Stimulated activated CD4-positive, alpha-beta T cell treated with anti-CD3 and anti-CD28 coated beads, Interleukin-12 subunit alpha, Interleukin-12 subunit beta, amount 100 ng/mL, for 24 hours (primary cell): ENCODE measurements around the gene ZNF486.
"Not testable (repeated sequence)": the region's sequence is repeated elsewhere in the genome, so short reads cannot be mapped to it uniquely, and the experiment has no call there.

Experiments
- DNase-seq, 2 experiments: peaks; one replicate each; pipeline ENCODE4 v3.0.0-alpha.2; 2020; ENCODE audit warnings: low read depth in 2 of 2

Gene ZNF486

DNA sequence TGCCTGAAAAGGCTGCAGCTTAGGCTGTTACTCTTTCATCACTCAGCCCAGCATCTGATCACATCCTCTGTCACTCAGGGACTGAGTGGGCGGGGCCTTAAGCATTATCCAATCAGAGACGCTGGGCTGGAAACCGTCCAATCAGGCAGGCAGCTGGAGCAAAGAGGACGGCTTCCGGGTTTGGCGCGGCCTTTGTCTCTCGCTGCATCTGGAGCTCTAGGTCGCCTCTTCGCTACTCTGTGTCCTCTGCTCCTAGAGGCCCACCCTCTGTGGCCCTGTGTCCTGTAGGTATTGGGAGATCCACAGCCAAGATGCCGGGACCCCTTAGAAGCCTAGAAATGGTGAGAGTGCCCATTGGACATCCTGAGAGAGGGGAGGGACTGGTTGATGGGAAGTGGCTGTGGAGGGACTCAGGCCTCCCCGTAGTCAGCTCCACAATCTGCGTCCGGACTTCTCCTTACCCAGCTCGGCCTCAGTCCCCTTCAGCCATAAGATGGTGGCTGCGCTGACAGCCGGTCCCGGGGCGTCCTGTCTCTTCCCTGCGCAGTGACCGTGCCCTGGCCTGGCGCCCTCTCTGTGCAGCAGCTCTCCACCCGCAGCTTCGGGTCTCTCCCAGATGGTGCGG is at the start of gene ZNF486:
Gene ZNF486 (plus strand): TSS at position 195 of the 625 bp plus-strand sequence. CDS start 117 bp downstream, at position 312.
- DNase-seq: peak; percentile 80 to 85

DNA sequence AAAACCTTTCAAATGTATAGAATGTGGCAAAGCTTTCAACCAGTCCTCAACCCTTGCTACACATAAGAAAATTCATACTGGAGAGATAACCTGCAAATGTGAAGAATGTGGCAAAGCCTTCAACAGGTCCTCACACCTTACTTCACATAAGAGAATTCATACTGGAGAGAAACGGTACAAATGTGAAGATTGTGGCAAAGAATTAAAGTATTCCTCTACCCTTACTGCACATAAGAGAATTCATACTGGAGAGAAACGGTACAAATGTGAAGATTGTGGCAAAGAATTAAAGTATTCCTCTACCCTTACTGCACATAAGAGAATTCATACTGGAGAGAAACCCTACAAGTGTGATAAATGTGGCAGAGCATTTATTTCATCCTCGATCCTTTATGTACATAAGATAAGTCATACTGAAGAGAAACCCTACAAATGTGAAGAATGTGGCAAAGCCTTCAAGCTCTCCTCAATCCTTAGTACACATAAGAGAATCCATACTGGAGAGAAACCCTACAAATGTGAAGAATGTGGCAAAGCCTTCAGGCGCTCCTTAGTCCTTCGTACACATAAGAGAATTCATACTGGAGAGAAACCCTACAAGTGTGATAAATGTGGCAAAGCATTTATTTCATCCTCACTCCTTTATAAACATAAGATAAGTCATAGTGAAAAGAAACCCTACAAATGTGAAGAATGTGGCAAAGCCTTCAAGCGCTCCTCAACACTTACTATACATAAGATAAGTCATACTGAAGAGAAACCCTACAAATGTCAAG is 48.8 kb upstream of the ZNF486 start:
- DNase-seq: not testable (repeated sequence)

DNA sequence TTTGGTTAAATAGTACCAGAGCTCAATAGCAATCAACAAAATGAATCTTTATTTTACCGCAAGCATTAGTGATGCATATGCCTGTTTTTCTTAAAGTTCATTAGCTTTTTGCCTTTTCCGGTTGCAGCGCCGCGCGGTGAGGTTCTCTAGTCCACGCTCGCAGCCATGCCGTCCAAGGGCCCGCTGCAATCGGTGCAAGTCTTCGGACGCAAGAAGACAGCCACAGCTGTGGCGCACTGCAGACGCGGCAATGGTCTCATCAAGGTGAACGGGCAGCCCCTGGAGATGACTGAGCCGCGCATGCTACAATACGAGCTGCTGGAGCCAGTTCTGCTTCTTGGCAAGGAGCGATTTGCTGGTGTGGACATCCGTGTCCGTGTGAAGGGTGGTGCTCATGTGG is 42.1 kb upstream of the ZNF486 start:
- no peak for DNase-seq

DNA sequence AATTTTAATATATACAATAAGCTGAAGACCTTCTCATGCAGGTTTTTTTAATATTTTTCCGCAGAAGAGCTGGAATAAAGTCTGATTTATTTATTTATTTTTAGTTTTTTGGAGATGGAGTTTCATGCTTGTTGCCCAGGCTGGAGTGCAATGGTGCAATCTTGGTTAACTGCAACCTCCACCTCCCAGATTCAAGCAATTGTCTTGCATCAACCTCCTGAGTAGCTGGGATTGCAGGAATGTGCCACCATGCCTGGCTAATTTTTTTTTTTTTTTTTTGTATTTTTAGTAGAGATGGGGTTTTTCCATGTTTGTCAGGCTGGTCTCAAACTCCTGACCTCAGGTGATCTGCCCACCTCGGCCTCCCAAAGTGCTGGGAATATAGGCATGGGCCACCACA is 34.1 kb upstream of the ZNF486 start:
- not testable (repeated sequence) for DNase-seq

DNA sequence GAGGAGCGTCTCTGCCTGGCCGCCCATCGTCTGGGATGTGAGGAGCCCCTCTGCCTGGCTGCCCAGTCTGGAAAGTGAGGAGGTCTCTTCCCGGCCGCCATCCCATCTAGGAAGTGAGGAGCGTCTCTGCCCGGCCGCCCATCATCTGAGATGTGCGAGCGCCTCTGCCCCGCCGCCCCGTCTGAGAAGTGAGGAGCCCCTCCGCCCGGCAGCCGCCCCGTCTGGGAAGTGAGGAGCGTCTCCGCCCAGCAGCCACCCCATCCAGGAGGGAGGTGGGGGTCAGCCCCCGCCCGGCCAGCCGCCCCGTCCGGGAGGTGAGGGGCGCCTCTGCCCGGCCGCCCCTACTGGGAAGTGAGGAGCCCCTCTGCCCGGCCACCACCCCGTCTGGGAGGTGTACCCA is 29.3 kb upstream of the ZNF486 start:
- DNase-seq: not testable (repeated sequence)

DNA sequence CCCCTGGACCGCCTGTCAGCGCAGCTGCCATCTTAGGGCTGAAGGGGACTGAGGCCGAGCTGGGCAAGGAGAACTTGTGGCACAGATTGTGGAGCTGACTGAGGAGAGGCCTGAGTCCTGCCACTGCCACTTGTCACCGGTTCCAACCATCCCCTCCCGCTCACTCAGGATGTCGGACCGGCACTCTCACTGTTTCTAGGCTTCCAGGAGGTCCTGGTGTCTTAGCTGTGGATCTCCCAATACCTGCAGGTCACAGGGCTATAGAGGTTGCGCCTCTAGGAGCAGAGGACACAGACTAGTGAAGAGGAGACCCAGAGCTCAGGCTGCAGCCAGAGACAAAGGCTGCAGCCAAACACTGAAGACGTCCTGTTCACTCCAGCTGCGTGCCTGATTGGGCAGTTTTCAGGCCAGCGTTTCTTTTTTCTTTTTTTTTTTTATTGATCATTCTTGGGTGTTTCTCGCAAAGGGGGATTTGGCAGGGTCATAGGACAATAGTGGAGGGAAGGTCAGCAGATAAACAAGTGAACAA is 15.3 kb upstream of the ZNF486 start:
- no peak for DNase-seq

DNA sequence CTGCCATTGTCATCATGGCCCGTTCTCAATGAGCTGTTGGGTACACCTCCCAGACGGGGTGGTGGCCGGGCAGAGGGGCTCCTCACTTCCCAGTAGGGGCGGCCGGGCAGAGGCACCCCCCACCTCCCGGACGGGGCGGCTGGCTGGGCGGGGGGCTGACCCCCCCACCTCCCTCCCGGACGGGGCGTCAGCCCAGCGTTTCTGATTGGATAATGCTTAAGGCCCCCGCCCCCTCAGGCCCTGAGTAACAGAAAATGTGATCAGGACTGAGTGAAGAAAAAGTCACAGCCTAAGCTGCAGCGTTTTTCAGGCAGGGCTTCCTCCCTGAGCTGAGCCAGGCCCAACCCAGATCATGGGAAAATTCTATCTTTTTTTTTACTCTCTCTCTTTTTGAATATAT is 14.5 kb upstream of the ZNF486 start:
- not testable (repeated sequence) for DNase-seq

DNA sequence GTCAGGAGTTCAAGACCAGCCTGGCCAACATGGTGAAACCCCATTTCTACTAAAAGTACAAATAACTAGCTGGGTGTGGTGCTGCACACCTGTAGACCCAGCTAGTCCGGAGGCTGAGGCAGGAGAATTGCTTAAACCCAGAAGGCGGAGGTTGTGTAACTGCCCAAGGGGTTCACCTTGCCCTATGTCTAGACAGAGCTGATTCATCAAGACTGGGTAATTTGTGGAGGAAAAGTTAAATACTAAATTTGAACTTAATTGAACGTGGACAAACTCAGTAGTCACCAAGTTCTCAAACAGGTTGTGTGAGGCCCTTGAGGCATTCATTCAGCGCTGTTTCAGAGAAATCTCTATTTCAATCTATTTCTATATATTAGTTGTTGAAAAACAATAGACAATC is 13.7 kb upstream of the ZNF486 start:
- no peak for DNase-seq

DNA sequence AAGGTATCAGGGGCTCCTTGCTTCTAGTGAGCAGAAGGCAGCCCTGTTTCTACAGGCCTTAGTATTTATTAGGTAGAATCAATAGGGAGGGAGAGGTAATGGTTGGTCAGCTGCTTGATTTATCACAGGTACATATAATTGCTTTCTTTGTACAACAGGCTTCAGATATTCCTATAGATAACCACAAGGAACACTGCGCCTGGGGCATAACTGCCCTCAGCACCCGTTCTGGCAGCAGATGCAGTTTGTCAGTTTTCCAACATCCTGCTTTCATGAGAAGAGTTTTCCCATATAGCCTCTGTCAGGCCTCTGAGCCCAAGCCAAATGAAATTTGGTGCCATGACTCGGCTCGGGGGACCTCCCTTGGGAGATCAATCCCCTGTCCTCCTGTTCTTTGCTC is 12.4 kb upstream of the ZNF486 start:
- no peak for DNase-seq

DNA sequence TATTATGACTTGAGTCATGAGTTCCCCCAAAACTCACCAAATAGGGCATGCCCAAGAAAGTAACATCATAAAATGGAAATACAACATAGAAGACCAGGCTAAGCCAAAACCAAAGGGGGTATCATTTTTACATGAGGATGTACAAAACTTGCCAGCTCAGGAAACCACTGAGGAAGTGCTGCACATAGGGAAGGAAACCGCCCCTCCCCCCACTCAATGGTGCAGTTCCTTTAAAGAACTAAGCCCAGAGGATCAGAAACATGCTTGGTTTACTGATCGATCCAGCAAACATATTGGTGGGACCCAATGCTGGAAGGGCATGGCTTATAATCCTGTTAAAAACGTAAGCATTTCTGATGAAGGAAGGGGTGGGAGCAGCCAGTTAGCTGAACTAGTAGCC is 4.2 kb upstream of the ZNF486 start:
- DNase-seq: no peak

DNA sequence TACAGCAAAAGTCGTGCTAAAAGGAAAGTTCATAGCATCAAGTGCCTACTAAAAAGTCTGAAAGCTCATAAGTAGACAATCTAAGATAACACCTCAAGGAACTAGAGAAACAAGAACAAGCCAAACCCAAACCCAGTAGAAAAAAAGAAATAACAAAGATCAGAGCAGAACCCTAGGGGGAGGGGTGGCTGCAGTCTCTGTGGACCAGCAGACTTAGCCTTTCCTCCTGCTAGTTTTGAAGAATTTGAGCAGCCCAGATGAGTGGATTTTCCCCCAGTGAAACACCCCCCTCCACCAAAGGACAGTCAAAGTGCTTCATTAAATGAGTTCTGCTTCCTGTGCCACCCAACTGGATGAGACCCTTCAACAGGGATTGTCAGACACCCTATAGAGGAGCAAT is 2.6 kb upstream of the ZNF486 start:
- no peak for DNase-seq

DNA sequence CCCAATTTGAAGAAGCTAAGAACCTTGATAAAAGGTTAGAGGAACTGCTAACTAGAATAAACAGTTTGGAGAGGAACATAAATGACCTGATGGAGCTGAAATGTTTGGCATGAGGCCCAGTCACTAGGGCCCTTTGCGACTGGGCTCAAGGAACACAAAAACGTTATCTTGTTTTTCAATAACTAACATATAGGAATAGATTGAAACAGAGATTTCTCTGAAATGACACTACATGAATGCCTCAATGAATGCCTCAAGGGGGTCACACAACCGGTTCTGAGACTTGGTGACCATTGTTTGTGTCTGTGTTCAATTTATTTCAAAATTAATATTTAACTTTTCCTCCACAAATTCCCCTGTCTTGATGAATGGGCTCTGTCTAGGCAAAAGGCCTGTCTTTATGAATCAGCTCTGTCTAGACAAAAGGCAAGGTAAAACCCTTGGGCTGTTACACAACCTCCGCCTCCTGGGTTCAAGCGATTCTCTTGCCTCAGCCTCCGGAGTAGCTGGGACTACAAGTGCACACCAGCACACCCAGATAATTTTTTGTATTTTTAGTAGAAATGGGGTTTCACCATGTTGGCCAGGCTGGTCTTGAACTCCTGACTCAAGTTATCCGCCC is 932 bp upstream of the ZNF486 start:
- DNase-seq: no peak

DNA sequence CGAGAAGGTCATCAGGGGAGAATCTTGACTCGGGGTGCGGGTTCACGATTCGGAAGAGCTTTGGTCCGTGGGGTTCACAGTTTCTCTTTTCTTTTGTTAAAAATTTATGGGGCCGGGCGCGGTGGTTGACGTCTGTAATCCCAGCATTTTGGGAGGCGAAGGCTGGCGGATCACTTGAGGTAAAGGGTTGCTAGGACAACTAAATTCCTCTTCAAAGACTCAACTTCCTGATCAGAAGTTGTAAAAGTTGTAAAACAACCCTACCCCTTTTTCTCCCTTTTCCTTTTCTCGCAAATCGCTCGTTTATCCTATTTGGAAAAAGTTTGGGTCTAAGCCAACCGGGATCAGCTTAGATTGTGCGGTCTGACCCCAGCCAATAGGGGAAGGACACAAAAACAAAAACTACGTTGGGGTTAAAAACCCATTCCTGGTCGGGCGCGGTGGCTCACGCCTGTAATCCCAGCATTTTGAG is 673 bp downstream of the ZNF486 start:
- DNase-seq: no peak

DNA sequence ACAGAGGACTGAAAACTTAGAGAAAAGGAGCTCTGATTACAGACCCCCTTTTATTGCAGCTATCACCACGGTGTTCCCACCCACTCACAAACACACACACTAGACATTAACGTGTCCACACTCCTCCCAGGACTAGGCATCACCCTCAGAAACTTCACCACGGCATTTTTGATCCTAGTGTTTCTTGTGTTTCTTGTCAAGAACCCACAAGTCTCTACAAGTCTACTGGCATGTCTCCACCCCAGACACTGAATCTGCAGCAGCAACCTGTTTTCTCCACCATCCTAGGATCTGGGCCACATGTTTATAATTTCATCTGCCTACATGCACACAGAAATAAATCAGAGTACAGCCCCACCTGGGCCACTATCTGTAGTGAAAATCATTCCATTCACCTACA is 4.3 kb downstream of the ZNF486 start:
- no peak for DNase-seq

DNA sequence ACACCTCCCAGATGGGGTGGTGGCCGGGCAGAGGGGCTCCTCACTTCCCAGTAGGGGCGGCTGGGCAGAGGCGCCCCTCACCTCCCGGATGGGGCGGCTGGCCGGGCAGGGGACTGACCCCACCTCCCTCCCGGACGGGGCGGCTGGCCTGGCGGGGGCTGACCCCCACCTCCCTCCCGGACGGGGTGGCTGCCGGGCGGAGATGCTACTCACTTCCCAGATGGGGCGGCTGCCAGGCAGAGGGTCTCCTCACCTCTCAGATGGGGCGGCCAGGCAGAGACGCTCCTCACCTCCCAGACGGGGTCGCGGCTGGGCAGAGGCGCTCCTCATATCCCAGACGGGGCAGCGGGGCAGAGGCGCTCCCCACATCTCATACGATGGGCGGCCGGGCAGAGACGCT is 8.8 kb downstream of the ZNF486 start:
- DNase-seq: not testable (repeated sequence)

DNA sequence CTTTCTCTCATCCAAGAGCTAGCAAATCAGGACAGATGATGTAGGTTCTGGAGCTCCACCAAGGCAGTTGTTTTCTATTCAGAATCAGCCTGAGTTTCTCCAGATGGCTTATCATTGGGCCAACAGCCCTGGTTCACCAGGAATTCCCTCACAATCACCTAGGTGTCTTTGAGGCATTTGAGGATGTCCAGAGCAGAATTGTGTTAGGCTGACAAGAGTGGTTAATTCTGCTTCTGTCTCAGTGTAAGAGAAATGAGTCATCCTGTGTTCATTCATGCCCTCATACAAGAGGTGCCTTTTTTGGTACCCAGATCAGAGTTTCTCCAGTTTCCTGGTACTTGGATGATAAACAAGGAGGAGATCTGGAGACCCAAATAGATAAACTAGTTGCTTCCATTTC is 12.9 kb downstream of the ZNF486 start:
- DNase-seq: not testable (repeated sequence)

DNA sequence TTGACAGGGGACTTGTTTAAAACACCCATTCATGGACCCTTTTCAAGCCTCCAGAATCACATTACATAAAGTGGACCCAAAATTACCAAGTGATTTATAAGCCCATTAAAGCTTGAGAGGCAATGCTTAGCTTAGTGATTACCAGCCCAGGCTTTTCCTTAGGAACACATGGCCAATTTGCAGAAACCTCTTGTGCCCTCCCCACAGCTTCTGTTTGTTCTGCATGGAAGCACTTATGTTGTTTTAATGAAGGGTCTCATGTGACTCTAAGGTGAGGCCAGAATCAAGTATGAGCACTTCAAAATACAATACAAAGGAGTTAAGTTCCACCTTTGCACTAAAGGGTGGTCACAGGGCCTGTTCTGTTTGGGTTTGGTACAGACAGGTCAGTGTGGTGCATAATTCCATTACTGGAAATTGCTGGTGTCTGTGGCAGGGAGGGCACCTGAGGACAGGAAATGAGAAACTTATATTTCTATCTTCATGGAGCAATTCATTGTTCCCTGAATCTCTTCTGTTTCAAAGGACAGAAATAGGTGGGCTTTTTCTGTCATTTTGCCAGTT is 15.3 kb downstream of the ZNF486 start:
- no peak for DNase-seq

DNA sequence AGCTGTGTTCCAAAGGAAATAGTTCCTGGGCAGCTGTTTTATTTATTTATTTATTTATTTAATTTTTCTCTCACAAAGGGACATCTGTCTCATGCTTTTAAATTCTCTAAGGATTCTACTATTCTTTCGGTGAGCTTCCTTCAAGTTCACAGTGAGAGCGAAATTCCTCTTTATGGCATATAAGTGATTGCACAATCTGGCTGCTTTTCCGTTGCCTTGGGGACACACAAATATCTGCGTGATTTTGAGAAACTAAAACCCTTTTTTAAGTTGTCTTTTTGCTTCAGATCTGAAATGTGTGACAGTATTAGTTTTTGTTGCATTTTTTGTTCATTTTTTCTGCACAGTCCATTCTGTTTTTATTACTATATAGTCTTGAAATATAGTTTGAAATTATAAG is 19.2 kb downstream of the ZNF486 start:
- DNase-seq: no peak

DNA sequence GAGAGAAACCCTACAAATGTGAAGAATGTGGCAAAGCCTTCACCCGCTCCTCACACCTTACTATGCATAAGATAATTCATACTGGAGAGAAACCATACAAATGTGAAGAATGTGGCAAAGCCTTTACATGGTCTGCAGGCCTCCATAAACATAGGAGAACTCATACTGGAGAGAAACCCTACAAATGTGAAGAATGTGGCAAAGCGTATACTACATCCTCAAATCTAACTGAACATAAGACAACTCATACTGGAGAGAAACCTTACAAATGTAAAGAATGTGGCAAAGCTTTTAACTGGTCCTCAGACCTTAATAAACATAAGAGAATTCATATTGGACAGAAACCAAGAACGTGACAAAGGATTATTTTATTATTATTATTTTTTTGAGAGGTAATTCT is 30.7 kb downstream of the ZNF486 start:
- no peak for DNase-seq

DNA sequence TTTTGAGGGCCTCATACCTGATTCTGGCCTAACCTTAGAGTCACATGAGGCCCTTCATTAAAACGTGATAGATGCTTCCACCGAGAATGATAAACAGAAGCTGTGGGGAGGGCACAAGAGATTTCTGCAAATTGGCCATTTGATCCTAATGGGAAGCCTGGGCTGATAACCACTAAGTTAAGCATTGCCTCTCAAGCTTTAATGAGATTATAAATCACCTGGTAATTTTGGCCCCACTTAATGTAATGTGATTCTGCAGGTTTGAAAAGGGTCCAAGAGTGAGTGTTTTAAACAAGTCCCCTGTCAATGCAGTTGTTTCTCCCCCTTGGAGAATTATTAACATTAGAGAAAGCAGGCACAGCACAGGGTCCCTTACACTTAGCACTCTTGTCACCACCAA is 42.0 kb downstream of the ZNF486 start:
- no peak for DNase-seq

DNA sequence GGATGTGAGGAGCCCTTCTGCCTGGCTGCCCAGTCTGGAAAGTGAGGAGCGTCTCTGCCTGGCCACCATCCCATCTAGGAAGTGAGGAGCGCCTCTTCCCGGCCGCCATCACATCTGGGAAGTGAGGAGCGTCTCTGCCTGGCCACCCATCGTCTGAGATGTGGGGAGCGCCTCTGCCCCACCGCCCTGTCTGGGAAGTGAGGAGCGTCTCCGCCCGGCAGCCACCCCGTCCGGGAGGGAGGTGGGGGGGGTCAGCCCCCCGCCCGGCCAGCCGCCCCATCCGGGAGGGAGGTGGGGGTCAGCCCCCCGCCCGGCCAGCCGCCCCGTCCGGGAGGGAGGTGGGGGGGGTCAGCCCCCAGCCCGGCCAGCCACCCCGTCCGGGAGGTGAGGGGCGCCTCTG is 47.4 kb downstream of the ZNF486 start:
- DNase-seq: not testable (repeated sequence)

DNA sequence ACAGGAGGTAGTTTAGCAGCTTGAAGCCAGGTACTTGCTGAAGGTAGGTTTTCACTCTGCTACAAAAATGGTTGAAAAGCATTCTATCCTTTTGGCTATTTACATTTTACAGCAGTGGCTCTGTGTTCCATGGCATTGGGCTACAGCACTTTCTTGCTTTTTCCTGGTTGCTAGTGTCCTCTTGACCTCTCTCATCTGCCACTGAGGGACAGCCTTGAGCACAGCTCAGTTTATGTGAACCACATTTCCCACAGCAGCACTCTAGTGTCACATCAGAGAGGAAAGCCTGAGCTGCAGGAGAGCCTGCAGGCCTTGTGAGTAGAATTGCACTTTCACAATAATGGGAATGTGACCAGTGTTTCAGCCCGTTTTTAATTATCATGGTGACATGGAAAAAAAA is 54.6 kb downstream of the ZNF486 start:
- DNase-seq: not testable (repeated sequence)
